GM12873 (cell line): ENCODE data around the gene PLLP.

ENCODE experiments used
- CTCF ChIP-seq: IDR thresholded peaks from 2 replicates; pipeline ENCODE4 v1.5.1; 2012; ENCODE audit warnings: low read depth, mild to moderate bottlenecking, moderate library complexity, low read length, control low read depth; ENCODE audit not compliant: insufficient read depth; ENCODE audit errors: missing control alignments

Gene PLLP

GRCh38 chr16:57270221-57271062 lies 14.0 kb downstream of the PLLP start:
- no peak for TF ChIP-seq CTCF

- TF ChIP-seq CTCF = no peak
Observed at GRCh38 chr16:57268804-57269800, 15.4 kb downstream of the PLLP start.

GRCh38 chr16:57266531-57267260 lies 17.8 kb downstream of the PLLP start:
- TF ChIP-seq CTCF = no peak

- no peak for TF ChIP-seq CTCF
Observed at GRCh38 chr16:57265850-57266530, 18.5 kb downstream of the PLLP start.

GRCh38 chr16:57264950-57265371 lies 19.5 kb downstream of the PLLP start:
- no peak for TF ChIP-seq CTCF

- no peak for TF ChIP-seq CTCF
Observed at GRCh38 chr16:57264381-57264780, 20.1 kb downstream of the PLLP start.
